Right renal cortex interstitium (tissue), 3 donors: Measurements from ENCODE around the gene ZNF672. TPM values are rescaled to one million over a fixed set of nuclear protein-coding genes. Genes with fewer than 3 reads are reported as not detected.
A peak's percentile ranks its signal among the peaks of the same experiment; 100 is the strongest.
"Not testable (repeated sequence)": the region's sequence is repeated elsewhere in the genome, so short reads cannot be mapped to it uniquely, and the experiment has no call there.

Source experiments
- DNase-seq, 3 donors: peaks; one replicate each; pipeline ENCODE4 v3.0.0-alpha.2; 2013; ENCODE audit warnings: low read depth in 3 of 3, low spot score in 2 of 3
- polyA plus RNA-seq, 3 donors: library from polyadenylated mRNA; unstranded; fragments of 120-200 nt; gene quantifications; one replicate each; pipeline ENCODE4 v1.2.1, GENCODE V29; 2013; ENCODE audit not compliant: insufficient read length in 3 of 3

Gene ZNF672
- polyA plus RNA-seq: 10 to 100 TPM; 20.8 to 22.9 (median 21.4) TPM

DNA sequence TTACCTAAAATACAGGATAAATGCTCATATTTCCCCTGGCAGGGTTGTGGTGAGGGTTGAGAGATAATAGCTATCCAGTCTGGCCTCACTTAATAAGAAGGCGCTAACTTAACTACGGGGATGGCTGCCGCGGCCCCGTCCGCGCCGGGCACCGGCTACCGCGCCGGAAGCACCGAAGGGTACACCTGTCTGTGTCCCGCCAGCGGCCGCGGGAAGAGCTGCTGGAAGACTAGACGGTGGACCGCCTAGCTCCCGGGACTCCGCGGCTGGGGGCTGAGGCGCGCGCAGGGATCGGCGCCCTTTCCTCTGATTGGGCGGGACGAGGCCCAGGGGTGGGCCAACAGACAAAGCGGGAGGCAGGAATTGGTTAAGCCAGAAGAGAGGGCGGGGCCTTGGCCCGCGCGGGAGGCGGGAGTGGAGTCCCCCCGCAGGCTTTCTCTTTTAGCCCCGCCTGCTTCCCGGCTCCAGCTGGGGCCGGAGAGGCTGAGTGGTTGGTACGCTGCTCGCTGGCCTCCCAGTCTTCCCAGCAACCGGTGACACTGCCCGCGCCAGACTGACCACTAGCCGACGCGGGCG, at the start of gene ZNF672:
Gene ZNF672 (plus strand): TSS at position 444 of the 576 bp plus-strand sequence. CDS start 9,051 bp downstream, outside the sequence.
- DNase-seq: peak; percentile 91 to 96 (median 95)

DNA sequence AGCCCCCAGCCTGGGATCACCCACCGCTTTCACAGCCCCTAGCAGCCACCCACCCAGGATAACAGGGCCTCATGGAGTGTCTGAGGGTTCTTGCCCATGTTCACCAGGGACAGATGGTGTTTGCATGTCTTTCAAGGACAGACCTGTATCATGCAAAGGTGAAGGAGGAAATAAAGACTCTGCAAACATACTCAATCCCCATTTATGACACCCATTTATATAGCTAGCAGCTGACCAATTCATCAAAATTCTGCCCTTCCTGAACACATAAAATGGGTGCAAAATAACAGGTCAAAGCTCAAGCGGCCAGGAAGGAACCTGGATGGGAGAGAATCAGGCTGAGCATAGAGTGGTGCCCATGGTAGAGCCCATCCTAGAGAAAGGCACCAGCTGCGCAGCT, 49.7 kb upstream of the ZNF672 start:
- no peak for DNase-seq

DNA sequence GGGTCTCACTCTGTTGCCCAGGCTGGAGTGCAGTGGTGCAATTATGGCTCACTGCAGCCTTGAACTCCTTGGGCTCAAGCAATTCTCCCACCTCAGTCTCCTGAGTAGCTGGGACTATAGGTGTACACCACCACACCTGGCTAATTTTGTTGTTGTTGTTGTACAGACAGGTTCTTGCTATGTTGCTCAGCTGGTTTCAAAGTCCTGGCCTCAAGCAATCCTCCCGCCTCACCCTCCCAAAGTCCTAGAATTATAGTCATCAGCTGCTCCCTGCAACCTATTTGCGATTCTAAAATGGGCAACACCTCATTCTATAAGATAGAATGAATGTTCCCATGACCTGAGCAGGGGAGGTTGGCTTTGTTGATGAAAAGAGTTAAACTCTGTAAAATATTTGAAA, 48.7 kb upstream of the ZNF672 start:
- DNase-seq: not testable (repeated sequence)

DNA sequence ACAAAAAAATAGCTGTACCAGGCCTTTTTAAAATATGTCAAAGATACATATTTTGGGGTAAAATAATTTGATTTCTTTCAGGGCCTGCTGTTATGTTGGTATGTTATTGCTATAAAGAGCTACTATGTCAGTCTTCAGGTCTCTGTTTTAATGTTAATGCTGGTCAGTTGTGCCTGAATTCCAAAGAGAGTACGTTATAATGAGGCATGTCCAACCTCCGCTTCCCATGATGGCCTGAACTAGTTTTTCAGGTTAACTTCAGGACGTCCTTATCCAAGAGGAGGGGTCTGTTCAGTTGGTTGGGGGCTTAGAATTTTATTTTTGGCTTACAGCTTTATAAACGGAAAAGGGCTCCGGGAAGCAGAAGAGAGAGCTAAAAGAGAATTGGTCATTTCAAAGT, 47.6 kb upstream of the ZNF672 start:
- DNase-seq: no peak

DNA sequence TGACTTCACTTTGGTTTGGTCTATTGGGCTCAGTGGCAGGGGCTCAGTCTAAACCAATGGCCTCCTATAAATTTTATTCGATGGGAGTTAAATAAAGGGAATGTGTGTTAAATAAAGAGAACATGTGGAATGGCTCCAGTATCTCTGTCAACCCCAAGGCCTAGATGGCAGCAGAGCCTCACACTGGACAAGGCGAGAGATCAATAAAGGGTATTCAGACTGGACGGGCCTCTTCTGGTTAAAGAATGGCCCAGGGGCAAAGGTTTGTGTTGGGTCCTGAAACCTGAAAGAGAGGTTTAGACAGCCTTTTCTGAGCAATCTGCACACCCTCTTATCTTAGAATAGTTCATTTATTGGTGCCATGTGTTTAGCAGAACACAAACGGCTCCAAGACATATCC, 47.0 kb upstream of the ZNF672 start:
- DNase-seq: no peak

DNA sequence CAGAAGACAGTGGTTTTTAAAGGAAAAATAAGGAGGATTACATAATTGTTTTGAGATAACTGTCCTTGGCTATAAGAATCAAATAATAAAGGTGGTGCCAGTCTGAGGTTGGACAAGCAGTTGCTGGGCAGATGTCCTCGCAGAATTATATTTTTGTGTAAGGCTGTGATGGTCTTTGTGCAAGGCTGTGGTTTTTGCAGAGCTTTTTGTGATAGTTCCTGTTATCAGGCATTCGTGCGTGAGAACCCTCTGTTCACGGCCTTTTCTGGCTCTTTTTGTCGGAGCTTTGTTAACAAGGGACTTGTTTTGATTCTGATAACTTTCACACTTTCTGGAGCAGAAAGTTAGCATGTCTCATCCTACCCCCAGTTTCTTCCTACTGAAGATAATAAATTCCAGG, 45.7 kb upstream of the ZNF672 start:
- DNase-seq: no peak

DNA sequence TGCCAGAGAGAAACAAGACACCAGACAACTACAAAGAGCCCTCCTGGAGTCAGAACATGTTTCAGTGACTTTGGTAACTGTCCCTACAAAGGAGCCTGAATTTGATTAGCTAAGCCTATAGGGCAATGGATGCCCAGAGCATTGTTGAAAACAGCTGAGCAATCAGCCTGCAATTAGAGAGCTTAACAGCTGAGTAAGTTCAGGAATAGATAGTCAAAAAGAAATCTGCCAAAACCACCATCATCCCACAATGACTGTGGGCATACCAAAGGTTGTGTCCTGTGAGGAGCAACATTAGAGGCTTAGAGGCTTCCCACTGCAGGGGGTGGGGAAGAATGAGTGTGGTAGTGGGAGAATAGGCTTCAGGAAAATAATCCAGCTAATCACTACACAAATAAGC, 44.4 kb upstream of the ZNF672 start:
- DNase-seq: no peak

DNA sequence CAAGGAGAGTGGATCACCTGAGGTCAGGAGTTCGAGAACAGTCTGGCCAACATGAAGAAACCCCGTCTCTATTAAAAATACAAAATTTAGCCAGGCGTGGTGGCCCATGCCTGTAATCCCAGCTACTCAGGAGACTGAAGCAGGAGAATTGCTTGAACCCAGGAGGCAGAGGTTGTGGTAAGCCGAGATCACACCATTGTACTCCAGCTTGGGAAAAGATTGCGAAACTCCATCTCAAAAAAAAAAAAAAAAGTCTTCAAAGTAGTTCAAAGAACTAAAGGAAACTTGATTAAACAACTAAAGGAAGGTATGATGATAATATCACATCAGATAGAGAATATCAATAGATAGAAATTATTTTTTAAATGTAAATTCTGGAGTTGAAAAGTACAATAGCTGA, 43.4 kb upstream of the ZNF672 start:
- not testable (repeated sequence) for DNase-seq

DNA sequence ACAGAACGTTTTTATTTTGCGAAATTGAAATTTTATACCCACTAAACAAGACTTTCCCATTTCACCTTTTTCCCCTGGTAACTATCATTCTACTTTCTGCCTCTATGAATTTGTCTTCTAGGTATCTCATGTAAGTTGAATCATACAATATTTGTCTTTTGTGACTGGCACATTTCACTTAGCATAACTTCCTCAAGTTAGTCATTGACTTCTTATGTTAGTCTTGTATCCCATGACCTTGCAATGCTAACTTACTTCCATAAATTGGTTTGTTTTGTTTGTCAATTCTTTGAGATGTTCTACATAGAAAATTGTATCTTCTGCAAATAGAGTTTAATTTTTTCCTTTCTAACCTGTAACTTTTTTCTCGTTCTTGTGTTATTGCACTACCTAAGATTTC, 39.2 kb upstream of the ZNF672 start:
- DNase-seq: no peak

DNA sequence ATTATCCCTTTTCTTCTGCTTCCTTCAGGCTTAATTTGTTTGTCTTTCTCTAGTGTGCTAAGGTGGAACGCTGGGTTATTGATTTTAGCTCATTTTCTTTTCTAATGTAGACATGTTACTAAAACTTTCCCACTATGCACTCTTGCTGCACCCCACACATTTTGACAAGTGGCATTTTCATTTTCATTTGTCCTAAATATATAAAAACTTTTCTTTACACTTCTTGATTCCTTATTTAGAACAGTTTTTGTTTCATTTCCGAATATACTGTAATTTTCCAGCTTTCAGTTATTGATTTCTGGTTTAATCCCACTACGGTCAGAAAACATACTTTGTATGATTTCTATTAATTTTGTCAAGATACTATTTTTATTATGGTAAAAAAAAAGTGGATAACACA, 37.6 kb upstream of the ZNF672 start:
- DNase-seq: no peak

DNA sequence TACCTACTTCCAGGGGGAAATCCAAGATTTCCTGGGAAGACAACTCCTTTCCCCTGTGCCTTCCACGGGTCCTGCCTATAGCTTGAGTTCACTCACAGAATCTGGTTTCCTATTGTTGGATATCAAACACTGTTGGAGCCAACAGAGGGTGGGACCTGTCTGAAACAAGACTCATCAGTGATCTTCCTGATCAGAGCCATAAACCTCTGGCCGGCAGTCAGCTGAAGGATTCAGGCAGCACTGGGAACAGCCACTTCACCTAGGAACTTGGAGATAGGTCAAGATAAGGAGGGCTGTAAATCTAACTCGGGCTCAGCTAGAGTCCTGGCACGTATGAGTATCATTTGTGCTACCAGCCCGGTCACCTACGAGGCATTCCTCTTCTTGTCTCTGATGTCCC, 35.6 kb upstream of the ZNF672 start:
- no peak for DNase-seq

DNA sequence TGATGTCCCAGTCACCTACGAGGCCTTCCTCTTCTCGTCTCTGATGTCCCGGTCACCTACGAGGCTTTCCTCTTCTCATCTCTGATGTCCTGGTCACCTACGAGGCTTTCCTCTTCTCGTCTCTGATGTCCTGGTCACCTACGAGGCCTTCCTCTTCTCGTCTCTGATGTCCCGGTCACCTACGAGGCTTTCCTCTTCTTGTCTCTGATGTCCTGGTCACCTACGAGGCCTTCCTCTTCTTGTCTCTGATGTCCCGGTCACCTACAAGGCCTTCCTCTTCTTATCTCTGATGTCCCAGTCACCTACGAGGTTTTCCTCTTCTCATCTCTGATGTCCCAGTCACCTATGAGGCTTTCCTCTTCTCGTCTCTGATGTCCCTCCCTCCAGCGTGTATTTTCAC, 34.5 kb upstream of the ZNF672 start:
- not testable (repeated sequence) for DNase-seq

DNA sequence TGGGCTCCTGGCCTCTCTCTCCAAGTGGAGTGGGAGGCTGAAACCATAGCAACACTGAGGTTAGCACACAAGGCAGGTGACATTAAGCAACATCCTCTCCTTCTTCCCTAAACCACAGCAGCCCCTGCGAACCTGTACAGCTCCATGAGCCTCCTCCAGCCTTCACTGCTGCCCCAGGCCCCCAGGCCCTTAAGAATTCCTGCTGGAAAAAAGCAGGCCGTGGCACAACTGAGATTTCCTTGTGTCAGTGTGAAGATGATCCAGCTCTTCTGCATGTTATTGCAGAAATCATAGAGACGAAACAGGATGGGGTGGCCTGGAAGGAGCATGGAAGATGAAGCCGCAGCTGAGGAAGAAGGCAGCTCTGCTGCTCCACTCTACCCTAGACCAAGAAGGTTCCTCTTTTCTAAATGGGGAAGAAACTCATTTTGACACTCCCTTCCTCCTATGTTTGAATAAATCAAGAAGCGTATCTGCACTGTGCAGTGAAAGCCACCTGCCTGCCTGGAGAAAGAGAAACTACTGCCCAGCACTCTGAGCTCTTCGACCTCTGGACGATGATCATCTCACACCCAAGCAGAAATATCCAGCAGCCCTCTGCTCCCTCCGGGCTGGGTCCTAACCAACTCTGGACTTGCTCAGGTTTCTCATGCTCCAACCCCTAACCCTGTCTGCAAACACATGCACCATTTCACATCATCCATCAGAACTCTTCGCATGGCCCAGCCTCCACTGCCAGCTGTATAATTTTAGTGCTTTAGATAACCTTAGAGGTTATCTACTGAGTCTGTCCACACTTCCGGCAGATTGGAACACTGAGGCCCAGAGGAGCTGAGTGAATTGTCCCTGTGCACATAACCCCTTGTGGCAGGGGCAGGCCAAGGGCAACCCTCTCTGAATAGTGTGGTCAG, 33.0 kb upstream of the ZNF672 start:
- DNase-seq: no peak

DNA sequence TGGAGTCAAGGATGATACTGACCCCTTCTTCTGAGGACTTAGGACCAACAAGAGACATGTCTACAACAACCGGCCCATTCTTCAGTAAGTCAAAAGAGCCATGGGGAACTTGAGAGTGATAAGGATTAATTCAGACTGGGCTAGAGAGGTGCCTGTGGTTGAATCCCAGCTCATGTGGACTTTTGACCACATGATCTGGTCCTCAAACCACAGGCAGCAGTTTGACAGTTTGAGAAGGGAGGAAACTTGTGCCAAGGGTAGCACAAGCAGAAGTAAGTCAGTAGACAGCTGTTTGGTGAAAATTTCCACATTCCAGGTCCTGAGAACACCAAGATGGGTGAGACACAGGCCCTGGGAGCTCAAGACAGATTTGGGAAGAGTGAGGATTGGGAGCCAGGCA, 32.1 kb upstream of the ZNF672 start:
- no peak for DNase-seq

DNA sequence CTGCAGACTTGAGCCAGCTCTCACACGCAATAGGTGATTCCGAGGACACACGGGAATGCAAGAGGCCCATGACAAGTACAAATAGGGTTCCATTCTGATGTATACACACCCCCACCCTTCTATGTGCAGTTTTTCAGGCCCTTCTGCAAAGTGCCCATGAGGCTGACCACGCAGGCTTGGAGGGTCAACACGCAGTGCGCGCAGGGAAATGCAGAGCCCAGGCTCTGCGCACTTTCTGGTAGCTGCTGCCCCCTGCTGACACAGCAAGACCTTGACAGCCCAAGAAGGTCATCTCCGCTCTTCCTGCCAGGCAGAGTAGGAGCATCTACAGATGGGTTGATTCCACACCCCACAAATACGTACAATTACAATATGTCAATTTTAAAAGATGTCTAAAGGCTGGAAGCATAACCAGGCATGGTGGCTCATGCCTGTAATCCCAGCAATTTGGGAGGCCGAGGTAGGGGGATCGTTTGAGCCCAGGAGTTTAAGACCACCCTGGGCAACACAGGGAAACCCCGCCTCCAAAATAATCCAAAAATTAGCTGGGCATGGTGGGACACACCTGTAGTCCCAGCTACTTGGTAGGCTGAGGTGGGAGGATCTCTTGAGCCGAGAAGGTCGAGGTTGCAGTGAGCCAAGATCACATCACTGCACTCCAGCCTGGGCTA, 30.8 kb upstream of the ZNF672 start:
- DNase-seq: peak; percentile 14 to 33 (median 17)

DNA sequence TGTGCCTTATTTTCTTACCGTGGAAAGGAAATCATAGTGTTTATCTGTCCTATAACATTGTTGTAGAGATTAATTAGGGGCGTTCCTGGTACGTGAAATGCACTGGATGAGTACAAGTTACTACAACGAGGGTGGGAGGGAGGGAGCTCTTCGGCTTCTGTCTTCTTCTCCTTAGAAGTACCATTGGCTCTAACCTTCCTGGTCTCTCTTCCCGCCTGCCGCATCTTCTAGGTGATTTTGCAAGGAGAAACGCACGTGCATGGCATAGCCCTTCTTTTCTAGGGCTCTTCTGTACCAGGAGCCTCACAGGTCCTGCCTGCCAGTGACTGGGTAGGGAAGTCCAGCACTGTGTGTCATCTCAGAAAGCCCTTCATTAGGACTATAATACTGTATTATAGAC, 29.1 kb upstream of the ZNF672 start:
- DNase-seq: no peak

DNA sequence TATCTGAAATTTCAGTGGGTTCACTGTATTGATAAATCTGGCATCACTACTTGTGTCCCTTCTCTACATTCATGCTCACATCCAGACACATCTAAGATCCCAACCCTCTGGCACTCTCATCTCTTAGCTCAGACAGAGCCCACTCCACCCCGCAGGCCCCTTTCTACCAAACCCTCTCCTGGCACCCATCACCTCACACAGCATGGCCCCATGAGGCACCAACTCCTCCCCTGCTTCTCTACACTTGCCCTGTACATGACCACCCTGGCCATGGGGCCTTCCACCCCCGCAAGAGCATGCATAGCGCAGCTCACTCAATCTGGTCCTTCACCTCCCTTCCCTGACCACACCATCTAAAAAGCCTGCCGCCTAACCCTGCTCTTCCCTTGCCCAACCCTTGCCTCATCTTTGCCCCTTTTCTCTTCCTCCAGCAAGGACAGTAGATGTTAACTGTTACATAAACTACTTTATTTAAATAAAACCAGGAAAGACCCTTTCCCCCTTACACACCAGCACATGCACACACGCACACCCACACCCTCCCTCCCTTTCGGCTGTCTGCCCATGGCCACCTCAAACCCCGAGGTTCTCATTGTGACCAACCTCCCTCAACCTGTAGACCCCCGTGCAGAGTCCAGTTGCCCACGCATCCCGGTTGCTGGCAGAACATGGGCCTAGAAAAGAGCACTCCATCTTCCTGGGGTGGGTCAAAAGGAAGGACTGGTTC, 27.9 kb upstream of the ZNF672 start:
- no peak for DNase-seq

DNA sequence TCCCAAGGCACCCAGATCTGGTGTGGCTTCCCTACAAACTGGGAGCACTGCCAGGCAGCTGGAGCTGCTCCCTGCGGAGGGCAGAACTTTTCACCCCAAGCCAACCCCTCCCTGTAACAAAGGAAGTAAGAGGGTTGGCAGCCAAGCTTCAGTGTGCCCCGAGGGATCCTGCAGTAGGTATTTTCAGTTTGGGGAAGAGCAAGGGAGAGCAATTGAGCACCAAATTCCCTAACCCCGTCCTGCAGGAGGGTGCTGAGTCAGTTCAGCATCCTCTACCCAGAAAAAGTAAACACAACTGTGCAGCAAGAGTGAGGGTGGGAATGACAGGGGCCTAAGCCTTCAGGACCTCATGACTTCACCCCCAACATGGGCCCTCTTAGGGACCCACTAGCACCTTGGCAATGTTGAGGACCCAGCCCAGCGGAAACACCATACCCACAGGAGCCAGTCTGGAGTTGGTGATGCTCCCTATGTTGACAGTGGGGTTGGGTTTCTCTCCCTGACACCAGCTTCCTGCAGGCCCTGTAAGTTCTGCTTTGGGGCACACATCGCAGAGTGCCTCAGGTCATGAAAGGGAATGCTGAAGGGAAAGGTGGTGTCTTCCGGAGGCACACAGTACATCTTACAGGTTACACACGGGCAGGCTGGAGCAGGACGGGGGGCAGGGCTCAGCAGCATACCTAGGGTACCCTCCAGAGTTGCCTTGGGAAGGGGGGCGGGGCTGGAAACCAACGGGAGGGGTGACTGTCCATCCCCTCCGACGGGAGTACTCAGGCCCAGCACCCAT, 27.1 kb upstream of the ZNF672 start:
- no peak for DNase-seq

DNA sequence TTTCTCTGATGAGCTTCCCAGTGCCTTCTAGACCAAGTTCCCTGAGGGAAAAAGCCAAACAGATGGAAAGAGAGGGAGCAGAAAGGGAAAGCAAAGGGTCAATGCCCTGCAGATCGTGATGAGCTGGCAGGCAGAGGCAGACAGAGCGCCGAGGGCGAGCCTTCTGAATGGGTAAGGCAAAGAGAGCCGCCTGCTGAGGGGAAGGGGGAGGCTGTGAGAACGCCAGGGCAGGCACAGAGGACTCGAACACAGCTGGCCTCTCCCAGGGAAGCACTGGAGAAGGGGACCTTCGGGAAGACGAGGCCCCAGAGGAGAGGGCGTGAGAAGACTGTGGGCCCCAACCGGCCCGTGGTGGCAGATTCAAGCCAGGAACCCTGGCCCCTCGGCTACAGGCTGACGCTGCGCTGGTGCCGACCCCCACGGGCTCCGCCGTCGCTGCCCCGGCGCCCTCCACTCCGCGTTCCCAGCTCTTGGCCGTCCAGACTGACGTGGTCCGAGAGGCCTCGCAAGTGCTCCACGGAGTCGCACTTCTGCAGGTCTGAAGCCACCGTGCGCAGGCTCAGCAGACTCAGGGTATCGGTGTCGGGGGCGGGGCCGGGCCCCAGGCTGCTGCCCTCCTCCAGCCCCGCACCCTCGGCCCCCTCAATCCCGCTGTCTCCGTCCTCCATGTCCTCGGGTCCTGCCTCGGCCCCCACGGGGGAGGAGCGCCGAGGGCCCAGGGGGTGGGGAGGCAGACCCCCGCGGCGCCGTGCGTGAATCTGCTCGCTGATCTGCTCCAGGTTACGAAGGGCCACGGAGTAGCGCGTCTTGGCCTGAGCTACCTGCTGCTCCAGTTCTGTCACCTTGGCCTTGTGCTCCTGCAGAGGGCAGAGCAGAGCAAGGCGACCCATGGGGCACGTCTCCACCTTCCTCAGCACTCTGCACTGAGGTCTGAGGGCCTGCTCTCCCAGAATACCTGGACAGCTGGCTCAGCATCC, 26.2 kb upstream of the ZNF672 start:
- DNase-seq: no peak
